Panc1 (cell line): ENCODE results near the gene TMED5. TPM values are rescaled to one million over a fixed set of nuclear protein-coding genes. Genes with fewer than 3 reads are reported as not detected.

ENCODE experiments used
- ATAC-seq: fragments of 200-7000 bp; cut with Tn5 transposase; 2 replicates; pipeline ENCODE4 v1.9.1; 2020; ENCODE audit warnings: mild to moderate bottlenecking, moderate library complexity
- BruUV-seq: library from RNA; stranded (reverse); fragments of 400-500 nt; replicated peaks from 2 replicates; lab custom pipeline; 2021; lab: Mats Ljungman, UMichigan
- CTCF ChIA-PET: fragments of 300-600 bp; sonication (Branson Sonifier 250); formaldehyde crosslinking; loops from one replicate; lab custom pipeline; 2022; ENCODE audit warnings: antibody characterized with exemption; lab: Charles Lee
- POLR2A ChIA-PET: fragments of 300-600 bp; sonication (Branson Sonifier 250); formaldehyde crosslinking; loops from one replicate; lab custom pipeline; 2022; ENCODE audit warnings: antibody characterized with exemption; lab: Charles Lee
- DNase-seq: peaks from one replicate; pipeline ENCODE4 v3.0.0-alpha.2; 2010; ENCODE audit warnings: low read depth, low spot score
- H3K27ac ChIP-seq: 2 replicates; pipeline ENCODE4 v1.5.1; 2011; ENCODE audit warnings: mild to moderate bottlenecking, low read length, inconsistent platforms
- H3K27me3 ChIP-seq: fragments of 200-500 bp; sonication (Bioruptor generic); 2 replicates; pipeline ENCODE4 v1.6.0; 2014; ENCODE audit warnings: low read length, inconsistent platforms; ENCODE audit not compliant: control insufficient read depth, insufficient read depth
- H3K36me3 ChIP-seq: fragments of 200-500 bp; sonication (Bioruptor generic); 2 replicates; pipeline ENCODE4 v1.5.1; 2014; ENCODE audit warnings: inconsistent platforms, mild to moderate bottlenecking, low read length, moderate library complexity; ENCODE audit not compliant: control insufficient read depth, insufficient read depth
- H3K4me1 ChIP-seq: 2 replicates; pipeline ENCODE4 v1.5.1; 2011; ENCODE audit warnings: inconsistent platforms, mild to moderate bottlenecking, low read length, moderate library complexity; ENCODE audit not compliant: control insufficient read depth, insufficient read depth
- H3K4me3 ChIP-seq, 2 experiments: 2 replicates each; pipeline ENCODE4 v1.5.1; 2011 to 2012; ENCODE audit warnings: low read depth in 2 of 2, low read length in 2 of 2, mild to moderate bottlenecking in 2 of 2, inconsistent platforms in 1 of 2, moderate library complexity in 1 of 2
- H3K9me3 ChIP-seq: fragments of 200-500 bp; sonication (Bioruptor generic); 2 replicates; pipeline ENCODE4 v1.5.1; 2014; ENCODE audit warnings: low read depth, mild to moderate bottlenecking, inconsistent platforms, low read length, moderate library complexity; ENCODE audit not compliant: control insufficient read depth, insufficient read depth
- POLR2AphosphoS5 ChIP-seq: IDR thresholded peaks from 2 replicates; pipeline ENCODE4 v1.6.1; 2012; ENCODE audit warnings: mild to moderate bottlenecking, low read depth, low read length, moderate library complexity
- SIN3A ChIP-seq: IDR thresholded peaks from 2 replicates; pipeline ENCODE4 v1.6.1; 2012; ENCODE audit warnings: low read depth, mild to moderate bottlenecking, low read length, moderate library complexity, borderline replicate concordance; ENCODE audit not compliant: insufficient read depth
- TCF7L2 ChIP-seq: IDR thresholded peaks from 2 replicates; pipeline ENCODE4 v1.6.1; 2011; ENCODE audit warnings: mild to moderate bottlenecking, low read depth, low read length, inconsistent platforms
- in situ Hi-C: cut with HindIII; loops from 2 replicates; pipeline ENCODE4 v1.10.0; 2016; ENCODE audit warnings: low sequenced_read_pairs, low pct_unique_long_range_greater_than_20kb
- intact Hi-C: fragments of 100-400 bp; cut with micrococcal nuclease; formaldehyde crosslinking; loops from one replicate; pipeline ENCODE4 v1.10.0; 2022; ENCODE audit not compliant: unreplicated experiment
- total RNA-seq: library from RNA; stranded (reverse); gene quantifications from one replicate; pipeline ENCODE4 v1.2.1, GENCODE V29; 2021; ENCODE audit not compliant: unreplicated experiment
- TF ChIP-seq, protein P1 (sequence below), 2 experiments: IDR thresholded peaks; 2 replicates each; pipeline ENCODE4 v1.6.1; 2011 to 2012; ENCODE audit warnings: low read depth in 2 of 2, control low read depth in 1 of 2, low read length in 1 of 2, mild to moderate bottlenecking in 1 of 2, moderate library complexity in 1 of 2; ENCODE audit not compliant: insufficient read depth in 1 of 2
- TF ChIP-seq, protein P2 (sequence below): fragments of 450-650 bp; IDR thresholded peaks from 2 replicates; pipeline ENCODE4 v1.5.1; 2017; ENCODE audit warnings: mild to moderate bottlenecking

The TMED5 gene
- total RNA-seq, 1 experiment from 2014 or later: 45.6 TPM

DNA sequence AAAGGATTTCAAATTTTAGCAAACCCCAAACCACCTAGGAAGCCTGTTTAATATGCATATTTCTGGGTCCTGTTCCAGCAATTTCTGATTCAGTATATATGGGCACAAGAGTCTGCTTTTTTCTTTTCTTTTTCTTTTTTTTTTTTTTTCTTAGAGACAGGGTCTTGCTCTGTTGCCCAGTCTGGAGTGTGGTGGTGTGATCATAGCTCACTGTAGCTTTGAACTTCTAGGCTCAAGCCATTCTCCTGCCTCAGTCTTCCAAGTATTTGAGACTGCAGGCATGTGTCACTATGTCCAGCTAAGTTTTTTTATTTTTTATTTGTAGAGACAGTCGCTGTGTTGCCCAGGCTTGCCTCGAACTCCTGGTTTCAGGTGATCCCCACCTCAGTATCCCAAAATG lies 35.1 kb upstream of the TMED5 start:
- H3K36me3 ChIP-seq: no peaks in the 10 kb centered on the region; the same call in 1 of the 2 replicates
- CTCF ChIA-PET: no interaction called here
- TF ChIP-seq, protein P1, sequence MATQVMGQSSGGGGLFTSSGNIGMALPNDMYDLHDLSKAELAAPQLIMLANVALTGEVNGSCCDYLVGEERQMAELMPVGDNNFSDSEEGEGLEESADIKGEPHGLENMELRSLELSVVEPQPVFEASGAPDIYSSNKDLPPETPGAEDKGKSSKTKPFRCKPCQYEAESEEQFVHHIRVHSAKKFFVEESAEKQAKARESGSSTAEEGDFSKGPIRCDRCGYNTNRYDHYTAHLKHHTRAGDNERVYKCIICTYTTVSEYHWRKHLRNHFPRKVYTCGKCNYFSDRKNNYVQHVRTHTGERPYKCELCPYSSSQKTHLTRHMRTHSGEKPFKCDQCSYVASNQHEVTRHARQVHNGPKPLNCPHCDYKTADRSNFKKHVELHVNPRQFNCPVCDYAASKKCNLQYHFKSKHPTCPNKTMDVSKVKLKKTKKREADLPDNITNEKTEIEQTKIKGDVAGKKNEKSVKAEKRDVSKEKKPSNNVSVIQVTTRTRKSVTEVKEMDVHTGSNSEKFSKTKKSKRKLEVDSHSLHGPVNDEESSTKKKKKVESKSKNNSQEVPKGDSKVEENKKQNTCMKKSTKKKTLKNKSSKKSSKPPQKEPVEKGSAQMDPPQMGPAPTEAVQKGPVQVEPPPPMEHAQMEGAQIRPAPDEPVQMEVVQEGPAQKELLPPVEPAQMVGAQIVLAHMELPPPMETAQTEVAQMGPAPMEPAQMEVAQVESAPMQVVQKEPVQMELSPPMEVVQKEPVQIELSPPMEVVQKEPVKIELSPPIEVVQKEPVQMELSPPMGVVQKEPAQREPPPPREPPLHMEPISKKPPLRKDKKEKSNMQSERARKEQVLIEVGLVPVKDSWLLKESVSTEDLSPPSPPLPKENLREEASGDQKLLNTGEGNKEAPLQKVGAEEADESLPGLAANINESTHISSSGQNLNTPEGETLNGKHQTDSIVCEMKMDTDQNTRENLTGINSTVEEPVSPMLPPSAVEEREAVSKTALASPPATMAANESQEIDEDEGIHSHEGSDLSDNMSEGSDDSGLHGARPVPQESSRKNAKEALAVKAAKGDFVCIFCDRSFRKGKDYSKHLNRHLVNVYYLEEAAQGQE (IDR thresholded peaks at IDR 0.05; ENCODE audit: insufficient read depth in 1 of 2, low read depth in 2 of 2, low read length in 1 of 2): no peak
- TF ChIP-seq POLR2AphosphoS5: no peak
- TF ChIP-seq, protein P2, sequence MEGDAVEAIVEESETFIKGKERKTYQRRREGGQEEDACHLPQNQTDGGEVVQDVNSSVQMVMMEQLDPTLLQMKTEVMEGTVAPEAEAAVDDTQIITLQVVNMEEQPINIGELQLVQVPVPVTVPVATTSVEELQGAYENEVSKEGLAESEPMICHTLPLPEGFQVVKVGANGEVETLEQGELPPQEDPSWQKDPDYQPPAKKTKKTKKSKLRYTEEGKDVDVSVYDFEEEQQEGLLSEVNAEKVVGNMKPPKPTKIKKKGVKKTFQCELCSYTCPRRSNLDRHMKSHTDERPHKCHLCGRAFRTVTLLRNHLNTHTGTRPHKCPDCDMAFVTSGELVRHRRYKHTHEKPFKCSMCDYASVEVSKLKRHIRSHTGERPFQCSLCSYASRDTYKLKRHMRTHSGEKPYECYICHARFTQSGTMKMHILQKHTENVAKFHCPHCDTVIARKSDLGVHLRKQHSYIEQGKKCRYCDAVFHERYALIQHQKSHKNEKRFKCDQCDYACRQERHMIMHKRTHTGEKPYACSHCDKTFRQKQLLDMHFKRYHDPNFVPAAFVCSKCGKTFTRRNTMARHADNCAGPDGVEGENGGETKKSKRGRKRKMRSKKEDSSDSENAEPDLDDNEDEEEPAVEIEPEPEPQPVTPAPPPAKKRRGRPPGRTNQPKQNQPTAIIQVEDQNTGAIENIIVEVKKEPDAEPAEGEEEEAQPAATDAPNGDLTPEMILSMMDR: no peak
- TF ChIP-seq SIN3A: no peak
- TF ChIP-seq TCF7L2: no peak
- no peaks in the 10 kb centered on the region for H3K9me3 ChIP-seq
- intact Hi-C loops: no loop called here
- no peak for ATAC-seq
- in situ Hi-C loops: no loop called here
- BruUV-seq: no TSS peak
- H3K27ac ChIP-seq: no peak overlapping the region
- no peaks in the 10 kb centered on the region for H3K27me3 ChIP-seq
- no peak overlapping the region for H3K4me3 ChIP-seq
- no peak for DNase-seq
- POLR2A ChIA-PET: interaction anchor here (0.5 kb wide), 1 partner anchor 89 kb away, joined by 4 read pairs; no protein-coding TSS in a partner anchor
- no peaks in the 10 kb centered on the region for H3K4me1 ChIP-seq

DNA sequence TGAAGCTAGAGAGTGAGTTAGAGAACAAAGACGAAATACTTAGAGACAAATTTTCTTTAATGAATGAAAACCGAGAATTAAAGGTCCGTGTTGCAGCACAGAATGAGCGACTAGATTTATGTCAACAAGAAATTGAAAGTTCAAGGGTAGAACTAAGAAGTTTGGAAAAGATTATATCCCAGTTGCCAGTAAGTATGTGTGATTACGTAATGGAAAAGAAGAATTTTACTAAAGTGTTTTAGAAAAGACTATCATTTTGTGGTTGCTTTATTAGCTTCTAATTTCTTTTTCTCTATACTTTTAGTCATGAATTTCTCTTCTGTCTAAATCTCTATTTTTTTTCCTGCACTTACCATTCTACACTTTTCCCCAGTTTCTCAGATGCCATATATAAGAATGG lies 27.0 kb upstream of the TMED5 start:
- Histone ChIP-seq H3K4me1 (no peaks in the 10 kb centered on the region), H3K9me3 (no peaks in the 10 kb centered on the region), H3K27ac (no peak overlapping the region), H3K27me3 (no peaks in the 10 kb centered on the region), H3K4me3 (no peak overlapping the region), H3K36me3 (no peaks in the 10 kb centered on the region; the same call in 1 of the 2 replicates)
- ATAC-seq: no peak
- intact Hi-C loops (no loop called here), in situ Hi-C loops (no loop called here)
- no peak for TF ChIP-seq SIN3A
- TF ChIP-seq, protein P1 (IDR thresholded peaks at IDR 0.05; ENCODE audit: insufficient read depth in 1 of 2, low read depth in 2 of 2, low read length in 1 of 2): no peak
- TF ChIP-seq TCF7L2: no peak
- no peak for TF ChIP-seq POLR2AphosphoS5
- TF ChIP-seq, protein P2: no peak
- POLR2A ChIA-PET: no interaction called here
- CTCF ChIA-PET: no interaction called here
- no peak for DNase-seq
- BruUV-seq: no TSS peak
